Measurements from ENCODE around the gene SYS1. TPM values are rescaled to one million over a fixed set of nuclear protein-coding genes. Genes with fewer than 3 reads are reported as not detected.

The SYS1 gene
- total RNA-seq, 1 donor from 2014 or later = 17.8 TPM

GRCh38 chr20:45355209-45356084 is 7.5 kb upstream of the SYS1 start:
- intact Hi-C loops (cut with micrococcal nuclease) = loop anchor here (1.0 kb wide), 1 partner anchor 8 kb away; the partner anchor contains the start of gene SYS1

DNA sequence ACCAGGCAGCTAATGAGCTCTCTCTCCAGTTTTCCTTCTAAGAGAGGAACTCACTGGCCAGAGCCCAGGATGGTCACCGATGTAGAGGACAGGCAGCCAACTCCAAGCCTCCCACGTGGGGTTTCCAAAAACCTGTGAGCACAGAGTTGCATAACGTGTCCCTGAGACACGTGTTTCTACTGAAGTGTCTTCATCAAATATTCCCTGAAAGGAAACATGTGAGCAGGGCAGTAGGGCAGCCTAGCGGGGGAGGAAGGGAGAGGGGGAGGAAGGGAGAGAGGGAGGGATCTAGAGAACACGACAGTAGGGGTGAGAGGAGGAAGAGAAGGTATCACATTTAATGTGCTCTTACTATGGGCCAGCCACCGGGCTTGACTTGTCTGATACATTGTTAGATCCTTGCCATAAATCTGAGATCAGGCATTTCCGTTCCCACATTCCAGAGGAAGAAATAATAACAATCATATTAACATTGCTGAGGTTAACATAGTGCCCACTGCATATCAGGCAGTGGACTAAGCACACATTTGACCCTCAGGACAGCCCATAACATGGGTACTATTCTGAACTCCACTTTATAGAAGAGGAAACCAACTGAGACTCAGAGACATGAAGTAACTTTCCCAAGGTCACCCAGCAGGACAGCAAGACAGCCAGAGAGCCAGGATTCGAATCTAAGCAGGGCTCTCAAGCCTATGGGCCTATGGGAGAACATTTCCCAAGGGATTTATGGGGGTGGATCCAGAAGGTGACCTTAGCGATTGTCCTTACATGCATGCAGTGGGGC is 4.5 kb upstream of the SYS1 start:
- intact Hi-C loops (cut with micrococcal nuclease) = no loop called here

- intact Hi-C loops (cut with micrococcal nuclease) = no loop called here
Measured at GRCh38 chr20:45359069-45359405, 3.9 kb upstream of the SYS1 start.

DNA sequence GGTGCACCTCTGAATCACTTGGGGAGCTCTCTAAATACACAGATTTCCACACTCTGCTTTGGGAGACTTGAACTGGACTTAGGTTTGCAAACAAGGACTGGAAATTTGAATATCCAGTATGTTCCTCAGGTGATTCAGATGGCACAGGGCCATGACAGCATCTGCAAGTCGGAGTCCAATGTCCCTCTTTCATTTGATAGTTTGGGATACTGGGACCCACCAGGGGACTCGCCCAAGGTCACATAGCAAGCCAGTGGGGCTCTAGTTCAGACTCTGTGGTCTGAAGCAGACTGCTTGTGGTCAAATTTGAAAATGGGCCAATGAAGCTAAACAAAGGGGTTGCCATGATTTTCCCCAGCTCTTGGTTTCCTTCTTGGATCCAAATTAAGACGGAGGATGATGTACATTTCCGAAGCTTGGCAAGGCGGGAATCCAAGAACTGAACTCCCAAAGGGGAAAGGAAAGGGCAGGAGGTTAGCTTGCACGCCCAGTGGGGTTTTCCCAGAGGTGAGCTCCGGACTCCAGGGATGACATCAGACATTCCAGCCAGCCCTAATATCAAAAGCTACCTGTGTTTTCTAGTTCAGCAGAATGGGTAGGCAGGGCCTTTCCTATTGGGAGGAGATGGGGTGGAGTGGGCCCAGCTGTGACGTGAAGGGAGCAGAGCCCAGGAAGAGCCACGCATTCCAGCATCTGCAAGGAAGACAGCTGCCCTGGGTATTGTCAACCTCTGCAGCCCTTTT is 3.4 kb upstream of the SYS1 start:
- intact Hi-C loops (cut with micrococcal nuclease) = loop anchor here (10.0 kb wide), 1 partner anchor 395 kb away; the partner anchor contains the start of genes STK4 and TOMM34

GRCh38 chr20:45361793-45362192 is 1.2 kb upstream of the SYS1 start:
- intact Hi-C loops (cut with micrococcal nuclease) = loop anchor here (2.0 to 10.0 kb wide), 4 partner anchors 43 to 609 kb away; partner anchors contain the start of genes ACOT8, STK4, TOMM34 and ZSWIM3

- intact Hi-C loops (cut with micrococcal nuclease) = loop anchor here (1.0 to 10.0 kb wide), 9 partner anchors 9 to 607 kb away; partner anchors contain the start of genes ACOT8, PIGT, SDC4 and STK4
Measured at GRCh38 chr20:45363611-45364492, 896 bp downstream of the SYS1 start.

DNA sequence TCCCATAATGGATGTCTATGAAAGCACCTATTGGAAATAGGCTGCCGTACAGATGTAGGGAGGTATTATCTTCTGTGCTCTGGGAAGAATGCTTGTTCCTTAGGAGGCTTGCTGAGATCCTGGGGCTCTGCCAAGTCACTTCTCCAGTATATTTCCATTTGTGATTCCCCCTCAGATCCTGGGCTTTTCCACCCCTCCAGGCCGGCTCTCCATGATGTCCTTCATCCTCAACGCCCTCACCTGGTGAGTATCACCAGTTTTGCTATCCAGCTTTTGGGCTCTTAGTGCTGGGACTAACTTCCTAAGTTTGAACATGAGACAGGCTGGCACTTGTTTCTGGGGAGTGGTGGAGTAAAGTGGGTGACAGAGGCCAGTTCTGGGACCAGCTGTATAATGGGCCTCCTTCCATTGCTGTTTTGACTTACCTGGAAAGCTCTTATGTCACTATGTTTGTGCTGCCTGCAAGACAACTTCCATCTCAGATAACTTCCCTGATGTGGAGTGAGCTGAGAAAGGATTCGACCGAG is 2.6 kb downstream of the SYS1 start:
- intact Hi-C loops (cut with micrococcal nuclease) = loop anchor here (10.0 kb wide), 1 partner anchor 401 kb away; the partner anchor contains the start of genes STK4 and TOMM34

GRCh38 chr20:45366192-45366591 is 3.2 kb downstream of the SYS1 start:
- intact Hi-C loops (cut with micrococcal nuclease) = loop anchor here (10.0 kb wide), 1 partner anchor 401 kb away; the partner anchor contains the start of genes STK4 and TOMM34

GRCh38 chr20:45366631-45367030 is 3.7 kb downstream of the SYS1 start:
- intact Hi-C loops (cut with micrococcal nuclease) = loop anchor here (10.0 kb wide), 1 partner anchor 402 kb away; the partner anchor contains the start of genes STK4 and TOMM34

DNA sequence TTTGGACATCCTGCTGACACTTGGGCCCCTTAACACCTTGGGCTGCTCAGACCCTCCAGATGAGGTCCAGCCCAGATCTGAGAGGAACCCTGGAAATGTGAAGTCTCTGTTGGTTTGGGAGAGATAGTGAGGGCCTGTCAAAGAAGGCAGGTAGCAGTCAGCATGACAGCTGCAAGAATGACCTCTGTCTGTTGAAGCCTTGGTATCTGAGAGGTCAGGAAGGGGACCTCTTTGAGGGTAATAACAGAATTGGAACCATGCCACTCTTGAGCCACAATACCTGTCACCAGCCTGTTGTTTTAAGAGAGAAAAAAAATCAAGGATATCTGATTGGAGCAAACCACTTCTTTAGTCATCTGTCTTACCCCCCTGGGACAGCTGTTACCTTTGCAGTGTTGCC is 4.2 kb downstream of the SYS1 start:
- intact Hi-C loops (cut with micrococcal nuclease) = loop anchor here (10.0 kb wide), 1 partner anchor 402 kb away; the partner anchor contains the start of genes STK4 and TOMM34

DNA sequence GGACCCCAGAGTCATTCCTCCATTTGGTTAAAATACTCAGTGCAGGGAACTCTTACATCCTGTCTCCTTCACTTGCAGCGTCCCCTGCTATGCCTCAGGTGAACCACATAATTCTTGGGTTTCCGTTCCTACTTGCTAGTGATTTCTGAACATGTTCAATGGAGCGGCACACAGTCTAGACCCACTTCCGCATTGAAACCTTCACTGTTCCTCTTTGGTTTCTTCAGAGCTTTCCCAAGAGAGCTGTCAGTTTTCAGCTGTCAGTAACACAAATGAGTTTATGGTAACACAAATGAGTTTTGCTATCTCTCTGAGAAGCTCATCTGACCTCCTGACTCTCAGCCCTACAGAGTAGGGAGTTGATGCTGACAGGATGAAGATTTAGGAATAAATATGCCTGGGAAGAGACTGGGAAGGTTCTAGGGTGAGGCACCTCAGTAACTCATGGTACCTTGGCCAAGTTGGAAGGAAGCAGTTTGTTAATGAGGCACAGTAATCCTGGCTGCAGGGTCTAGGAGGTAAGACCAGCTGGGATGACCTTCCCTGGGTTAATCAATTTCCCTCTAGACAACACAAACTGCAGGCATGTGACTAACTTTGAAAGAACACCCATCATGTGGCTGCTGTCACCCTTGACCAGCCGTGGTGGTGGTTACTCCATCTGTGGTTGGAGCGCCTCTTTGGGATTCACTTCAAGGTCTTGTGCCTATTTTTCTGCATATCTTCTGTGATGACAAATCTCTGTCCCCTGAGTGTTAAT is 5.4 kb downstream of the SYS1 start:
- intact Hi-C loops (cut with micrococcal nuclease) = loop anchor here (10.0 kb wide), 1 partner anchor 404 kb away; the partner anchor contains the start of genes STK4 and TOMM34

GRCh38 chr20:45370571-45371160 is 7.7 kb downstream of the SYS1 start:
- intact Hi-C loops (cut with micrococcal nuclease) = no loop called here

DNA sequence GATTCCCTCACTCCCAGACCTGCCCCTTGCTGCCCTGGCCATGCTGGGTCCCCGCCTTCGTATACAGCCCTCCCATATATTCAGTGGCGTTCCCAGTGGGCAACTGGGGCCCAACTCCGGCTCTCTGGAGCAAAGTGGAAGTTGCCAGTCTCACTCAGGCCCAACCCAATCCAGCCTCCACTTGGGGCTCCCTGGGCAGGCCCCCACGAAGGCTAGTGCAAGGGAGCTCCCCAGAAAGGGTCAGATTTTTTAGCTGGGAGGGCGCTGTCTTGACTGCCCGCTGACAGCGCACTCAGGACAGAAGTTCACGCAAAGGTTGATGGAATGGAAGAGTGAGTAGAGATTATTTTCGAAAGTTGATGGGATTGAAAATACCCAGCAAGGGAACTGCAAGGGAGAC is 9.3 kb downstream of the SYS1 start:
- intact Hi-C loops (cut with micrococcal nuclease) = no loop called here

DNA sequence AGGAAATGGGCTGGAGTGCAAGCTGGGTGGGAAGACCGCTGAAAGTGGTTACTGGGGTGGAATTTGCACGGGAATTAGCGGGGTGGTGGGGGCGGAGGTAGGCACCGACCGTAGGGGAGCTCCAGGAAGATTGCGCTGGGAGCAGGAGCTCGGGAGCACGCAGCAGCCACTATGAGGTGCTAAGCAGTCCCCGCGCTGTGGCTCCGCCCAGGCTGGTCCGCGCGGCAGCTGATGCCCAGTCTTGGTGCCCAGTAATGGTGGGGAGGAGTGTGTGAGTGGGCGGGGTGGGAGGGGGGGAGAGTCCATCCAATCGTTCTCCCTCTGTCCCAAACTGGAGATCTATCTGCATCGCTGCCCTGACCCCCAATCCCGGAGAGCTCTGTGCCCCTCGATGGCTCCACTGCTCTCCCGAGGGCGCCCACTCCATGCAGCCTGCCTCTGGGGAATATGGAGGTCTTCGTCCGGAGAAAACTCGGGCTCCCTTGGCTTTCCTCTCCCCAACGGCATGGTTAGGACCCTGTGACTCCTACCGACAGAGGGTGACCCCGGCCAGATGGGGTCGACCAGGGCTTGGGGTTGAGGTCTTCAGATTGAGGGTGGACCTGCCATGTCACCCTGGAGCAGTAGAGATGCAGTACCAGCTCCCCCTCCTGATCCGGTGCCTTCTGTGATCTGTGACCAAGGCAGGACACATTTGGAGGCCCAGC is 9.8 kb downstream of the SYS1 start:
- intact Hi-C loops (cut with micrococcal nuclease) = loop anchor here (1.0 kb wide), 1 partner anchor 9 kb away; the partner anchor contains the start of gene SYS1

DNA sequence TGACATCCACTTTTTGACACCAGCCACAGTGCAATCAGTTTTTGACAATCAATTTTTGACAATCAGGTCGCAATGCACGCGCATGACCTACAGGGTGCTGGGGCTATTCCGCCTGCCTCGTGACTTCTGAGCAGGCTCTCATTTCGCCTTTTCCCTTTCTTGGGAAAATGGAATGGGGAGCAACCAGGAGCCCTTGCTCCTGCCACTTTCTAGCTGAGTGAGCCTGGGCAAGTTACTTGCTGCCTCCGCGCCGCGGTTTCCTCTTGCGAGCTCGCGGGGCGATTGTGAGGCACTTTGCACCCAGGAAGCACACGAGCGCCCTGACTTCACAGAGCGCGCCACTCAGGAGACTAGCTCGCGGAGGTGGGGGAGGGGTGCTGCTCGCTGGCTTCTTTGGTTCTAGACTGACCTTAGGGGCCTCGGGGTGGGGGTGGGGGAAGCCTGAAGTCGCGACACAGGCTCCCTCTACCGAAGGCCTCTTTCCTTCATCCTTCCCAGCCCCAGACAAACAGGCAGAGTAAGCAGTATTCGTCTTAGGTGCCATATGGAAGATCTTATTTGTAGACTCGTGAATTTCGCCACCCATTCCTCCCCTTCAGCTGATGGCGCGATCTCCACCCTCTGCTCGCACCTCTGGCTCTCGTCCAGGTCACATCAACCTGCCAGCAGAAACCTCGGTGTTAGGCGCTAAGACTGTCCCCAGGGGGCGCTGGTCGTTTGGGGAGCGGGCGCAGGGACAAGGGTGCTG is 10.6 kb downstream of the SYS1 start:
- intact Hi-C loops (cut with micrococcal nuclease) = loop anchor here (1.0 kb wide), 3 partner anchors 10 to 64 kb away; partner anchors contain the start of genes PIGT and SYS1

DNA sequence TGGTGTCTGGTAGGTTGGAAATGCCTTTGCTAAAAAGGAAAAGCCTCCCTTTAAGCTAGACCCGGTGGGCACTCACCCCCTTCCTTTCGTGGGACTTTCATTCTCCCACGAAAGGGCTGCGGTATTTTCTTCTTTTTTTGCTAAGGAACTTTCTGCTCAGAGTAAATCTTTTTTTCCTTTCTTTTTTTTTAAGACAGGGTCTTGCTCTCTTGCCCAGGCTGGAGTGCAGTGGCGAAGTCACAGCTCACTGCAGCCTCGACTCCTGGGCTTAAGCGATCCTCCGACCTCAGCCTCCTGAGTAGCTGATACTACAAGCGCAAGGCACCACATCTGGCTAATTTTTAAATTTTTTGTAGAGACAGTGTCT is 11.1 kb downstream of the SYS1 start:
- intact Hi-C loops (cut with micrococcal nuclease) = loop anchor here (1.0 kb wide), 2 partner anchors 42 to 63 kb away; partner anchors contain the start of gene PIGT

- intact Hi-C loops (cut with micrococcal nuclease) = loop anchor here (1.0 kb wide), 2 partner anchors 41 to 62 kb away; partner anchors contain the start of gene PIGT
Measured at GRCh38 chr20:45374966-45375365, 12.0 kb downstream of the SYS1 start.
